ENCODE data around the gene WDR31.
"Not testable (repeated sequence)": the region's sequence is repeated elsewhere in the genome, so short reads cannot be mapped to it uniquely, and the experiment has no call there.

WDR31 gene

DNA sequence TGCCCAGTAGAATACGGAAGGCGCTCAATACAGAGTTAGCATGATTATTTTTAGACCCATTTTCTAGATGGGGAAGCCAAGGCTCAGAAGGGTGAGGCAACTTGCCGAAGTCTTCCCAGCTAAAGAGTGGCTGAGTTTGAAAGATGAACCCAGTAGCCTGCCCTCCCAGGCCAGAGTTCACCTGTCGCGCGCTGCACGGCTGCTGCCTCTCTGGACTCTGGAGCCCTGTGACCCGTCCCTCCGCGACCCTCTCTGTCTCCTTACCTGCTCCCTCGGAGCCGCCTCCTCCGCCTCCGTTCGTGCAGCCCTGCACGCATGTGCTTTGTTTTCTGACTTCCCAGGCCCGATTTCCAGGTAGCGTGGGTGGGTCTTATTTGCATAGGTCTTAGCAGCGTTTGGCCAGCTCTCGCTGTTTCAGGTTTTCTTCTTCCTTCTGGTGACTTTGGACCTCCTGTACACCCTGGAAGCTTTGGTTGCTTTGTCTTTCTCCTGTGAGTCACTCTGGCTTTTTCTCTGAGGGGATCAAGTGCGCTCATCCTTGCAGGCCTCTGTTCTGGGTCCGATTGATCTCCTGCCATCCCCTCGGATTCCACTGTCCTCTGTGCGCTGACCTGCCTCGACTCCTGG, 37.2 kb downstream of the WDR31 start, which contains the start of gene RNF183:
Gene RNF183, minus strand, starts transcription at position 585 of the 627 bp plus-strand sequence. CDS start 5,192 bp downstream, outside the sequence.
- no peaks in the 10 kb centered on the region for H3K9me3 ChIP-seq (ENCODE audit: control insufficient read depth, insufficient read depth, low read length)
- peak within 1 kb of the TSS; percentile 13 for H3K9ac ChIP-seq (ENCODE audit: low read depth, low read length)
- no peaks in the 10 kb centered on the region for H3K36me3 ChIP-seq (ENCODE audit: control insufficient read depth, insufficient read depth, low read length)
- no peaks in the 10 kb centered on the region for H3K27me3 ChIP-seq (ENCODE audit: control insufficient read depth, insufficient read depth, low read length)
- H3K4me1 ChIP-seq (ENCODE audit: control insufficient read depth, insufficient read depth, low read length) = peaks cover 3% of the 10 kb centered on the region
- H3K4me3 ChIP-seq (ENCODE audit: low read depth, low read length) = peak within 1 kb of the TSS; percentile 20

DNA sequence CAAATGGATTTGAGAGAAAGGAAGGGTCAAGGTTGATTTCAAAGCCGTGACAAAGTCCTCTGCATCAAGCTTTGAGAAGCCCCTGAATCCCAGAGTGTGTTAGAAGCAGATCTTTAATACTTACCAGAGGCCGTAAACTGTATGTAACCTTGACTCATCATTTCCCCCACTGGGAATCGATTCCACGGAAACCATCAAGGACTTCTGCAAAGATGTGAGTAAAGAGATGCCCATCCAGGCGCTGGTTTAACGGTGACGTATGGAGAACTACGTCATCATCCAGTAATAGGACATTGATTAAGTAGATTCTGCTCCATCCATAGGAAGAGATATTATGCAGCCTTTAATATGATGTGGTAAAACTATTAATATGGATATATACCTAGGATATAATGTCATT, 38.5 kb downstream of the WDR31 start:
- no peak overlapping the region for H3K4me3 ChIP-seq (ENCODE audit: low read depth, low read length)

GRCh38 chr9:113299800-113300292, 40.2 kb downstream of the WDR31 start:
- Histone ChIP-seq H3K27me3 (ENCODE audit: control insufficient read depth, insufficient read depth, low read length) (no peaks in the 10 kb centered on the region), H3K36me3 (ENCODE audit: control insufficient read depth, insufficient read depth, low read length) (no peaks in the 10 kb centered on the region), H3K9ac (ENCODE audit: low read depth, low read length) (no peak overlapping the region), H3K4me3 (ENCODE audit: low read depth, low read length) (no peak overlapping the region), H3K4me1 (ENCODE audit: control insufficient read depth, insufficient read depth, low read length) (peaks cover 3% of the 10 kb centered on the region), H3K9me3 (ENCODE audit: control insufficient read depth, insufficient read depth, low read length) (no peaks in the 10 kb centered on the region)

More for the DNA sequence above, 38.5 kb downstream of the WDR31 start:
- H3K36me3 ChIP-seq (ENCODE audit: control insufficient read depth, insufficient read depth, low read length) = no peaks in the 10 kb centered on the region
- H3K9ac ChIP-seq (ENCODE audit: low read depth, low read length) = no peak overlapping the region
- no peaks in the 10 kb centered on the region for H3K9me3 ChIP-seq (ENCODE audit: control insufficient read depth, insufficient read depth, low read length)
- H3K4me1 ChIP-seq (ENCODE audit: control insufficient read depth, insufficient read depth, low read length) = peaks cover 3% of the 10 kb centered on the region
- H3K27me3 ChIP-seq (ENCODE audit: control insufficient read depth, insufficient read depth, low read length) = no peaks in the 10 kb centered on the region

DNA sequence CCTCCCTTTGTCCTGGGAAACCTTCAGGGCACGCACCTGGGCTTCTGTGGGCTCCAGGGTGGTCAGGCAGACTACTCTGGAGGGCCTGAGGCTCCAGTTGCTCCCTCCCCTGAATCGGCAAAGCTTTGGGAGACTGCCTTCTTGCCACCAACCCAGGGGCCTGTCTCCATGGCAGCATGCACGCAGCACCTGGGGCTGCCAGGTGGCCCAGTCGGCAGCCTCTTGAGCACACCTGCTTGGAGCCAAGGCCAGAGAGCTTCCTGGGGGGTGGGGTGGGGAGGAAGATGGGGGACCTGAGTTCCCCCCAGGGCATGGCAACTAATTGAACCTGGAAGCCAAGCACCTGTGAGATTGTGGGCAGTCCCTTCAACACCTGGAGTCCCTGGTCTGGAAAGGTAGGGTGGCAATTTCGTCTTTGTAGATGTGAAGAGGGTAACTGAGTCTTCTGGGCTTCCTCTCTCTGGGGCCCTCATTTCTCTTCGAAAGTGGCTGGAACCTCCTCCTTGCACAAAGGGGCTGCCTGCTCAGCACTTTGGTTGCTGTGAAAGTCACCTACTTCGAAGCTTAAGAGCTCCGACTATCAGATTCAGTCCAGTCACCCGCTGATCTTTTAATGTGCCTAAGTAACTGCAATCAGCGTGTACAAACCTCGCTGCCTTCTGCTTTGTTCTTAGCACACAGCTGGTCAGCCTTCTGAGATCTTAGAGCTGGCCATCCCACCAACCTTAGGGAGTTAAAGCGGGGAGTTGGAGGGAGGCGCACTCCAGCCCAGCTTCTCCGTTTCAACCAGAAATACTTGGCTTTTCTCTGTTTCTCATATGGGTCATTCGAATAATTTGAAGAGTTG, 40.9 kb downstream of the WDR31 start:
- Histone ChIP-seq H3K27me3 (ENCODE audit: control insufficient read depth, insufficient read depth, low read length) (no peaks in the 10 kb centered on the region), H3K9me3 (ENCODE audit: control insufficient read depth, insufficient read depth, low read length) (no peaks in the 10 kb centered on the region), H3K36me3 (ENCODE audit: control insufficient read depth, insufficient read depth, low read length) (no peaks in the 10 kb centered on the region), H3K4me1 (ENCODE audit: control insufficient read depth, insufficient read depth, low read length) (peaks cover 3% of the 10 kb centered on the region), H3K4me3 (ENCODE audit: low read depth, low read length) (no peak overlapping the region), H3K9ac (ENCODE audit: low read depth, low read length) (no peak overlapping the region)

DNA sequence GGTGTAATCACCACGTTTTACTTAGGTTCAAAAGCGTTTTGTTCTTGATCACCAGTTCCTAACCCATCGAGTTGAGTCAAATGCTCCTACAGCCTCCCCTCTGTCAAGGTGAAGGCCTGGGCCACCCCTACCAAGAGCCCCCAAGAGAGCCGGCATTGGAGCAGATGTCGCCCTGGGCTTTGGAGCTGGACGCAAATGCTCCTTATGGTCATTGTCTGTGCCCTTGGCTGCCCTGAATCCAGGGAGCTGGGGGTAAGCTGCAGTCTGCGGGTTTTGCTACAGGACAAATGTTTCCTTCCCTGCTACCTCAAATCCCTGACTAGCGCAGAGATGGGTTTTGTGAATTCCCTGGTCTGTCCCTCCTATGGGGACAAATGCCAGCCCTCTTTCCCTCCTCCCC, 41.8 kb downstream of the WDR31 start:
- Histone ChIP-seq H3K4me1 (ENCODE audit: control insufficient read depth, insufficient read depth, low read length) (peaks cover 3% of the 10 kb centered on the region), H3K4me3 (ENCODE audit: low read depth, low read length) (no peak overlapping the region), H3K27me3 (ENCODE audit: control insufficient read depth, insufficient read depth, low read length) (no peaks in the 10 kb centered on the region), H3K36me3 (ENCODE audit: control insufficient read depth, insufficient read depth, low read length) (no peaks in the 10 kb centered on the region), H3K9me3 (ENCODE audit: control insufficient read depth, insufficient read depth, low read length) (no peaks in the 10 kb centered on the region), H3K9ac (ENCODE audit: low read depth, low read length) (no peak overlapping the region)

- Histone ChIP-seq H3K4me1 (ENCODE audit: control insufficient read depth, insufficient read depth, low read length) (no peaks in the 10 kb centered on the region), H3K36me3 (ENCODE audit: control insufficient read depth, insufficient read depth, low read length) (no peaks in the 10 kb centered on the region), H3K9me3 (ENCODE audit: control insufficient read depth, insufficient read depth, low read length) (no peaks in the 10 kb centered on the region), H3K4me3 (ENCODE audit: low read depth, low read length) (no peak overlapping the region), H3K9ac (ENCODE audit: low read depth, low read length) (no peak overlapping the region), H3K27me3 (ENCODE audit: control insufficient read depth, insufficient read depth, low read length) (no peaks in the 10 kb centered on the region)
These were observed 43.1 kb downstream of the WDR31 start for GRCh38 chr9:113296796-113297558.

DNA sequence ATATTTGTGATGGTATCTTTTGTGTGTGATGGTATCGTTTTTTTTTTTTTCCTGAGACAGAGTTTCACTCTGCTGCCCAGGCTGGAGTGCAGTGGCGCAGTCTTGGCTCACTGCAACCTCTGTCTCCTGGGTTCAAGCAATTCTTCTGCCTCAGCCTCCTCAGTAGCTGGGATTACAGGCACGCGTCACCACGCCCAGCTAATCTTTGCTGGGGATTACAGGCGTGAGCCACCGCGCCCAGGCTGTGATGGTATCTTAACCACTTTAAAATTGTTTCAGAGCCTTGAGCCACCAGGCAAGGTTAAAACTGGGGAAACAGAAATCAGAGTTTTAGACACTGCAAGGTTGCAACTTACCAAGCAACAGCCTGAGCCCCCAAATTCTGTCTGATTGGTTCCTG, 43.8 kb downstream of the WDR31 start:
- H3K9me3 ChIP-seq (ENCODE audit: control insufficient read depth, insufficient read depth, low read length); H3K4me1 ChIP-seq (ENCODE audit: control insufficient read depth, insufficient read depth, low read length); H3K4me3 ChIP-seq (ENCODE audit: low read depth, low read length); H3K27me3 ChIP-seq (ENCODE audit: control insufficient read depth, insufficient read depth, low read length); H3K9ac ChIP-seq (ENCODE audit: low read depth, low read length); H3K36me3 ChIP-seq (ENCODE audit: control insufficient read depth, insufficient read depth, low read length): not testable (repeated sequence)

DNA sequence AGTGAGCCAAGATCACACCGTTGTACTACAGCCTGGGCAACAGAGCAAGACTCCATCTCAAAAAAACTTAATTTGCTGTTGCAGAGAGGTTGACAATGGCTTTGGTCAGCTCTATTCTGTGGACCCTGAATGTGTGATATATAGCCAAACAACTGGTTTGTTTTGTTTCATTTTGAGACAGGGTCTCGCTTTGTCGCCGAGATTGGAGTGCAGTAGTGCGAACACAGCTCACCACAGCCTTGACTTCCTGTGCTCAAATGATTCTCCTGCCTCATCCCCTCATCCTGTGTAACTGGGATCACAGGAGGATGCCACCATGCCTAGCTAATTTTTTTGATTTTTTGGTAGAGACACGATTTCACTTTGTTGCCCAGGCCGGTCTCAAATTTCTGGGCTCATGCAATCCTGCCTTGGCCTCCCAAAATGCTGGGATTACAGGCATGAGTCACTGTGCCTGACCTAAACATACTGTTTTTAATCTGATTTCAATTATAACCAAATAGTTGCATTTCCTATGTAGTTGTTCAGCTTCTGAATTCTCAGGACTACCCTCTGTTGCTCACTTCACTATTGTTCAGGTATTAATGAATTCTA, 46.7 kb downstream of the WDR31 start:
- Histone ChIP-seq H3K9ac (ENCODE audit: low read depth, low read length) (no peak overlapping the region), H3K36me3 (ENCODE audit: control insufficient read depth, insufficient read depth, low read length) (peaks cover 13% of the 10 kb centered on the region), H3K4me1 (ENCODE audit: control insufficient read depth, insufficient read depth, low read length) (no peaks in the 10 kb centered on the region), H3K27me3 (ENCODE audit: control insufficient read depth, insufficient read depth, low read length) (no peaks in the 10 kb centered on the region), H3K4me3 (ENCODE audit: low read depth, low read length) (no peak overlapping the region), H3K9me3 (ENCODE audit: control insufficient read depth, insufficient read depth, low read length) (no peaks in the 10 kb centered on the region)

DNA sequence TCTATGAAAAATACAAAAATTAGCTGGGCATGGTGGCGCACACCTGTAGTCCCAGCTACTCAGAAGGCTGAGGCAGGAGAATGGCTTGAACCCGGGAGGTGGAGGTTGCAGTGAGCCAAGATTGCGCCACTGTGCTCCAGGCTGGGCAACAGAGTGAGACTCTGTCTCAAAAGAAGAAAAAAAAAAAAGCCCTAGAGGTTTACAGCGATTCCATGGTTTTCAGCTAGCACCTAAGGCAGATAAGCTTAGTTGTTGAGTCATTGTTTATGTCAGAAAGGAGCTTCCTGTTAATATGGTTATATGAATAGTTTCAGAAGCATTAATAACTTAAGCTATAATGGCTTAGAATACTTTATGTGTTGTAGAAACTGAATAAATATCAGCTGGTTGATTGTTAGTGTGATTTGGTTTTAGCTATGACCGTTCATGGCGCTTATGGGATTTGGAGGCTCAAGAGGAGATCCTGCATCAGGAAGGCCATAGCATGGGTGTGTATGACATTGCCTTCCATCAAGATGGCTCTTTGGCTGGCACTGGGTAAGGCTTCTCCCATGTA, 49.9 kb downstream of the WDR31 start:
- no peaks in the 10 kb centered on the region for H3K4me1 ChIP-seq (ENCODE audit: control insufficient read depth, insufficient read depth, low read length)
- H3K9me3 ChIP-seq (ENCODE audit: control insufficient read depth, insufficient read depth, low read length) = no peaks in the 10 kb centered on the region
- H3K9ac ChIP-seq (ENCODE audit: low read depth, low read length) = no peak overlapping the region
- H3K4me3 ChIP-seq (ENCODE audit: low read depth, low read length) = no peak overlapping the region
- no peaks in the 10 kb centered on the region for H3K27me3 ChIP-seq (ENCODE audit: control insufficient read depth, insufficient read depth, low read length)
- H3K36me3 ChIP-seq (ENCODE audit: control insufficient read depth, insufficient read depth, low read length) = peaks cover 17% of the 10 kb centered on the region

DNA sequence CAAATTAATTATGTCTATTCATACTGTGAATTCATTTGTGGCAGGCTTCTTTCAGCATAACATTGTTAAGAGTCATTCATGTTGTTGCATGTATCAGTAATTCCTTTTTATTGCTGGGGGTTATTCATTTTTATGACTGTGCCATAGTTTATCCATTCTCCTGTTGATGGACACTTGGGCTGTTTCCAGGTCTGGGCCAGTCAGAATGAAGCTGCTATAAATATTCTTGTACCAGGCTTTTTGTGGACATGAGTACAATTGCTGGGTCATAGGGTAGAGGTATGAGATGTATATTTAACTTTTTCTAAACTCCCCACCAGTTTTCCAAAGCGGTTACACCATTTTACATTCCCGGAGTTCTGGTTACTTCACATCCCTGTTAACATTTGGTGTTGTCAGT, 51.0 kb downstream of the WDR31 start:
- H3K9ac ChIP-seq (ENCODE audit: low read depth, low read length) = no peak overlapping the region
- H3K27me3 ChIP-seq (ENCODE audit: control insufficient read depth, insufficient read depth, low read length) = no peaks in the 10 kb centered on the region
- H3K36me3 ChIP-seq (ENCODE audit: control insufficient read depth, insufficient read depth, low read length) = peaks cover 27% of the 10 kb centered on the region
- H3K4me3 ChIP-seq (ENCODE audit: low read depth, low read length) = no peak overlapping the region
- H3K4me1 ChIP-seq (ENCODE audit: control insufficient read depth, insufficient read depth, low read length) = no peaks in the 10 kb centered on the region
- no peaks in the 10 kb centered on the region for H3K9me3 ChIP-seq (ENCODE audit: control insufficient read depth, insufficient read depth, low read length)

GRCh38 chr9:113281356-113281755, 58.7 kb downstream of the WDR31 start:
- no peaks in the 10 kb centered on the region for H3K4me1 ChIP-seq (ENCODE audit: control insufficient read depth, insufficient read depth, low read length)
- H3K9me3 ChIP-seq (ENCODE audit: control insufficient read depth, insufficient read depth, low read length) = no peaks in the 10 kb centered on the region
- no peaks in the 10 kb centered on the region for H3K27me3 ChIP-seq (ENCODE audit: control insufficient read depth, insufficient read depth, low read length)
- H3K4me3 ChIP-seq (ENCODE audit: low read depth, low read length) = no peak overlapping the region
- H3K9ac ChIP-seq (ENCODE audit: low read depth, low read length) = no peak overlapping the region
- peaks cover 32% of the 10 kb centered on the region for H3K36me3 ChIP-seq (ENCODE audit: control insufficient read depth, insufficient read depth, low read length)

All from iPS-15b (cell line).